ENCODE measurements around the gene ZNF689. TPM values are rescaled to one million over a fixed set of nuclear protein-coding genes. Genes with fewer than 3 reads are reported as not detected.
"Not testable (repeated sequence)": the region's sequence is repeated elsewhere in the genome, so short reads cannot be mapped to it uniquely, and the experiment has no call there.

ZNF689 gene
- total RNA-seq, 4 donors from 2014 or later: 5.5 to 9.5 (median 7.0) TPM

GRCh38 chr16:30636599-30636998 lies 26.4 kb upstream of the ZNF689 start:
- TF ChIP-seq CTCF (IDR thresholded peaks at IDR 0.05): no peak
- no peak for DNase-seq (ENCODE audit: low spot score)
- no peak for ATAC-seq (ENCODE audit: low FRiP score)

GRCh38 chr16:30633526-30633925 lies 23.3 kb upstream of the ZNF689 start:
- TF ChIP-seq CTCF (IDR thresholded peaks at IDR 0.05): no peak
- ATAC-seq (ENCODE audit: low FRiP score): no peak
- DNase-seq (ENCODE audit: low spot score): no peak

GRCh38 chr16:30632454-30632853 lies 22.3 kb upstream of the ZNF689 start:
- ATAC-seq (ENCODE audit: low FRiP score); DNase-seq (ENCODE audit: low spot score): not testable (repeated sequence)

- ATAC-seq (ENCODE audit: low FRiP score) (peak; percentile 76), DNase-seq (ENCODE audit: low spot score) (peak; percentile 99)
- TF ChIP-seq CTCF (IDR thresholded peaks at IDR 0.05): peak in 2 of 3 donors; percentile 56 to 71
Measured at GRCh38 chr16:30628628-30629540, 18.7 kb upstream of the ZNF689 start.

GRCh38 chr16:30626236-30626635 lies 16.0 kb upstream of the ZNF689 start:
- no peak for TF ChIP-seq CTCF (IDR thresholded peaks at IDR 0.05)
- DNase-seq (ENCODE audit: low spot score): no peak
- no peak for ATAC-seq (ENCODE audit: low FRiP score)

GRCh38 chr16:30623536-30624283 lies 13.5 kb upstream of the ZNF689 start:
- ATAC-seq (ENCODE audit: low FRiP score) (no peak), DNase-seq (ENCODE audit: low spot score) (no peak)
- TF ChIP-seq CTCF (IDR thresholded peaks at IDR 0.05): no peak

GRCh38 chr16:30622455-30623032 lies 12.4 kb upstream of the ZNF689 start:
- ATAC-seq (ENCODE audit: low FRiP score) (no peak), DNase-seq (ENCODE audit: low spot score) (no peak)
- no peak for TF ChIP-seq CTCF (IDR thresholded peaks at IDR 0.05)

Data from omental fat pad (tissue), 4 donors.